NT2/D1 (cell line): Measurements from ENCODE around the gene DCHS1.

Experiments used
- SUZ12 ChIP-seq: IDR thresholded peaks from 2 replicates; pipeline ENCODE4 v1.6.1; 2011; ENCODE audit not compliant: insufficient read length, insufficient read depth; ENCODE audit errors: extremely low read depth
- ZNF274 ChIP-seq: IDR thresholded peaks from 2 replicates; pipeline ENCODE4 v1.6.1; 2011; ENCODE audit warnings: mild to moderate bottlenecking, low read depth, low read length

DNA sequence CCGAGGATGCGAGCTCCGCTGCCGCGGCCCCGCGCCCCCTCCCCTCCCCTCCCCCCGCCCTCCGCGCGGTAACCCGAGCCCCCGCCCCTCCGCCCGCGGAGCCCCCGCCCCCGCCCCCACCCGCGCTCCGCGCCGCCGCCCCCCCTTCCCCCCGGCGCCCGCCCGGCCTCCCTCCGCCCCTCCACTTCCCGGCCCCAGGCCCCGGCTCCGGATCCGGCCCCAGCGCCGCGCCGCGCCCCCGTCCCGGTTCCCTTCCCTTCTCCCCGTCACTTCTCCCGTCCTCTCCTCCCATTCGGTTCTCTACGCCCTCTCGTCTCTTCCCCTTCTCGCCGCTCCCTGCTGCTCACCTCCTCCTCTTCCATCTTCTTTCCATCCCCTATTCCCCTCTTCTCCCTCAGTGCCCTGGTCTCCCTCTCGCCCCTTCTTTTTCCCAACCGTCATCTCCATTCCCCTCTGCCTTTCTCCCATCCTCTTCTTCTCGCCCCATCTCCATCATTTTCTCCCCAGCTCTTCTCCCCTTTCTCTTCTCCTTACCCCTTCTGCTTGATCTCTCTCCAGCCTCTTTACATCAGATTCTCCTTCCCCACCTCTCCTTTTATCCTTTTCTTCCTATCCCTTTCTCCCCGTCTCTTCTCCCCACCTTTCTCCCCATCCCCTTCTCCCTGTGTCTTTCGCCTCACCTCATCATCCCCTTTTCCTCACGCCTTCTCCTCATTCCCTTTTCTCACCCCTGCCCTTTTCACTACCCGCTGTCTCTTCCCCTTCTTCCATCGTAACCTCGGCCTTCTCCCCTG is at the start of gene DCHS1:
- TF ChIP-seq ZNF274 (no peak), SUZ12 (no peak)
